NCI-H1694 treated with DMSO at 0.1 percent for 48 hours (cell line): Measurements from ENCODE around the gene FBXL3.
"Not testable (repeated sequence)": the region's sequence is repeated elsewhere in the genome, so short reads cannot be mapped to it uniquely, and the experiment has no call there.

ENCODE experiments used
- DNase-seq: peaks from one replicate; lab custom pipeline; 2025; lab: John Stamatoyannopoulos, UW

Gene FBXL3

DNA sequence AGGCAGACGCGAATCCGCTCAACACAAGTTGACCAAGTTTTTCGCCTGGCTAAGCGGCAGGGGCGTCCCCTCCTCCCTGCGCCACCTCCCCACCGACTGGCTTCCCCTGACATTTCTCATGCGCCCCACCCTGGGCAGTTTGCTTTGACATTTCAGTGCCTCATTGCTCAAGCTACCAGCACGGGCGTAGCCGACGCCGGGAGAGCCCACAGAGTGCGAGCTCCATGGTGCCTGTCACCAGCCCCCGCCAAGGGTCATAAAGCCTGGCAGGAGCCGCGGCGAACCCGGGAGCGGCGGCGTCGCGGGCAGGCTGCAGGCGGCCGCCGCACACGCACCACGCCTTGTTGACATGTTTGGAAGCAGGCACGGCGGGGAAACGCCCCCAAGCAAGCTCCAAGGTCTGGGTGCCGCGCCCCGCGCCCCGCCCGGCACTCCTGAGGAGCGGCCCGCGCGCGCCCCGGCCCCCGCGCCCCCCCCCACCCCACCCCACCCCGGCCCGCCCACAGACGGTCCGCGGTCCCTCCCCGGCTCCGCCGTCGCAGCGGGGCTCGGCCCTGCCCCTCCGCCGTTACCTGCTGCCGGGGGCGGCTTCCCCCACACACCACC, 601 bp downstream of the FBXL3 start:
- DNase-seq: peak; percentile 39

DNA sequence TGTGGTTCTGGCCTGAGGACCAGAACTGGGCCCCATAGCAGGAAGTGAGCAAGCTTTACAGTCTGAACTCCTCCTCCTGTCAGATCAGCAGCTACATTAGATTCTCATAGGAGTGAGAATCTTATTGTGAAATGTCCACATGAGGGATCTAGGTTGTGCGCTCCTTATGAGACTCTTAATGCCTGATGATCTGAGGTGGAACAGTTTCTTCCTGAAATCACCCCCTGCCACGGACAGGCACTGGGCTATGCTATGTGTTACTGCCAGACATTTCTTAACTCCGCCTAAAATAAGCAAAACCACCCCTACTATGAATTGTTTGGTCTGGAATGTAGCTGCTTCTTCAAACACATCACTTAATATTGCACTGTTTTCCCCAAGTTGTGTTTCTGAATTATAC, 4.6 kb downstream of the FBXL3 start:
- no peak for DNase-seq

DNA sequence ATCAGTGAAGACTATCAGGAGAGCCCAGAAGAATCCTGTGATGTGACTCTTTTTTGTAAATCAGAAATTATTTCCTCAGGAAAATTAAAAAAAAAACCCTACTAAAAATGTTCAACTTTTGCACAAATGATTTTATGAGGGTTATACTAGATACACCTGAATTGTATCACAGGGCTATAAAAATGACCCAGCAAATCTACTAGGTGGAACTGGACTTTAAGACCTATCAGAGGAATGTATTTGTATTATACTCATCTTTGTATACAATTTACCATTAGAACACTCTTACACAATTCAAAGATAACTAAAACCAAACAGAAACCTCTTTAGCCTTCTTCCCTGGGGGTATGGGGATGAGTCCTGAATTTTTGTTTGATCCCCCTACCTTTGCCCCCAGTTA, 7.2 kb downstream of the FBXL3 start:
- no peak for DNase-seq

DNA sequence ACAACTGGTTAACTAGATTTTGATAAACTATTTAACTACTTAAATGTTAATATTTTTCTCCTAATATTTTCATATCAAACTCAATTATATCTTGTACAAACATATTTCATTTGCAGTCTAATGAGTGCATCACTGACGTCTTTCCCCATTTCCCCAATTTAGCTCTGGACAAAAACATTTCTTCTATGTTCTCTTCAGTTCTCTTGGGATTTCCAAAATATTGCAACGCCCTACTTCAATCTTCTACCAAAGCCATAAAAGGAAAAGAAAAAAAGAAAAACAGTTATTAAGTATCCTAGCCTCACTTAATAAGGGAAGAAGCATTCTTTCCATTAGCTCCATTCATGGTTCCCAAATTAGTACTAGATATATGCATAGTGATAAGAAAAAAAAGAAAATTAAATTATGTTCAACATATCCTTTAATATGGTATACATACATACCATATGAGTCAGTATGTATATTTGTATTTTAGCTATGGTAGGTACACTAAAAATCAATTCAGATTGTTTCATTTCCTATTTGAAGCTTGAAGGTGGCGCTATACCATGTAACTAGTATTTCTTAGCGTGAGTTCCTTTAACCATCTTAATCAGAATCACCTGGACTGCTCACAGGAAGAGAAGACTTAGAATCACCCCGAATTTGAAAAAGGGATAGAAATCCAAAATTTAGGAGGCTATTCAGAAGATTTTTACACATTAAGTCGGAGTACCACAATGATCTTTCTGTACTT, 9.9 kb downstream of the FBXL3 start:
- no peak for DNase-seq

DNA sequence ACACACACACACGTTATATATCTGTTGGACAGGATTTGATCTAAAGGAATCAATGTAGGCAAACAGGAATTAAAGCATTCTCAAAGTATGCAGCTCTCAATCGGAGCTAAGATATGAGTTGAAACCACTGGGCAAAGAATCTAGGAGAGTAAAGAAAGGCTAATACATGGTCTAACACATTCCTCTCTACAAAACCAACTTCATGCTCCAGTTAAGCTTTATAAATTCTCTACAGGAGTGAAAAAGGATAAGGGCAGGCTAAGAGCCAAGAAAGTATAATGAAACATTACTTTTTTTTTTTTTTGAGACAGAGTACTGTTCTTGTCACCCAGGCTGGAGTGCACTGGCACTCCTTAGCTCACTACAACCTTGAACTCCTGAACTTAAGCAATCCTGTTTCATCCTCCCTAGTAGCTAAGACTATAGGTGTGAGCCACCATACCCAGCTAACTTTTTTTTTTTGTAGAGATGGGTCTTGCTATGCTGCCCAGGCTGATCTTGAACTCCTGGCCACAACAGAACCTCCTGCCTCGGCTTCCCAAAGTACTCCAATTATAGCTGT, 10.6 kb downstream of the FBXL3 start:
- no peak for DNase-seq

DNA sequence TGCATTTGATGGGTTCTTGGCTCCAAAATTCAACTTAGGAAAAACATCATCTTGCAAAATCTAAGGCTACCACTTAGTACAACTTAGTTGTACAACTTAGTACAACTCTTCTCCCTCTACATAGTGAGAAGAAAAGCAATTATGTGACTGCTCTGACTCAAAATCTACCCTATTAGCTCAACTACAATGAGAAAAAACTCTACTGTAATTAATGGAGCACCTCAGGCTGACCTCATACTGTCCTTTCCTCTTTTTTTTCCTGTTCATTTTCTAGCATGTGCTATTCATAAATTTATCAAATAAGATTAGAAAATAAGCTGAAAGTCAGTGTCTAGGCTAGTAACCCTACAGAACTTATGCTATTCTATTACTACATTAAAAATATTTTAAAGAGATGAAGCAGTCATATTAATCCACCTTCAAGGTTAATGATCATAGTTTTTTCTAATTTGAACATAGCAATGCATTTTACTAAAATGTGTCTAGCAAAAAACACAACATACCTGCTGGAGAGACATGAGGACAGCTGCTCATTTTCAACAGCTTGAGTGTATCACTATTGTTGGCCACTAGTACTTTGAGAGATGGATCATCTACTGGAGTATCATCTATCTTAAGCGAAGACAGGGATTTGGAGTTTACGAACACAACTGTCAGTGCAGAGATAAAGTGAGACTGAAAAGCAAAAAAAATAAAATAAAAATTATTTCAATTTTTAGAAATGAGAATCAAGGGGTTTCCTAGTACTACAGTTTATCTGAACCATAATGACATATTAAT, 11.9 kb downstream of the FBXL3 start:
- no peak for DNase-seq

DNA sequence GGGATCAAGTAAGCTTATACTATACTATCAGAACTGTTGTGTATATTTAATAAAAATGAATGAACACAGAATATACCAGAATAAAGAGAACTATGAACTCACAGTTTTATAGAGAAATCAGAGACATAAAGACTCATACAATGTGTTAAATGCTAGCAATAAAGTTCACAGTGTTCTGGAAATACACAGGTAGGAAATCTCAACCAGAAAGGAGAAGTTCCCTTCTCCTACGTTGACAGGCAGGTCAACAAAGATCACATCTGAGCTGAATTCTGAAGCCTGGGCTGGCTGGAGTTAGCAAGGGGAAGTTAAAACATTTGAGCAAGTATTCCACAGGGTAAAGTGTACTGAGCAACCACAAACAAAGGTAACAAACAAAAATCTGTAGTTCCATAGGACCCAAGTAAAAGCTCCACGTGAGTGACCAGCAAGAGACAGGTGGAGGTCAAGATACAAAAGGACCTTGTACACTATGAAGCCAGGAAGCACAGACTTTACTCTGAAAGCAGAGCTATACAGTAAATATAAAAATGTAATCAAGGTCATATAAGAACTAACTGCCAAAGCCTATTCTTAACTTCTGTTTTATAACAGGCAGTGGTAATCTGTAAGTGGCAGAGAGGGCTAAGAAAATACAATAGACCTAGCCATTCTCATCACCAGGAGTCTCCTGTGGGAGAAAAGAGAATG, 13.0 kb downstream of the FBXL3 start:
- DNase-seq: no peak

DNA sequence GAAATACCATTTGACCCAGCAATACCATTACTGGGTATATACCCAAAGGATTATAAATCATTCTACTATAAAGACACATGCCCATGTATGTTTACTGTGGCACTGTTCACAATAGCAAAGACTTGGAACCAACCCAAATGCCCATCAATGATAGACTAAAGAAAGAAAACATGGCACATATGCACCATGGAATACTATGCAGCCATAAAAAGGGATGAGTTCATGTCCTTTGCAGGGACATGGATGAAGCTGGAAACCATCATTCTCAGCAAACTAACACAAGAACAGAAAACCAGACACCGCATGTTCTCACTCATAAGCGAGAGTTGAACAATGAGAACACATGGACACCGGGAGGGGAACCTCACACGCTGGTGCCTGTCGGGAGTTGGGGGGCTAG, 17.2 kb downstream of the FBXL3 start:
- DNase-seq: not testable (repeated sequence)

DNA sequence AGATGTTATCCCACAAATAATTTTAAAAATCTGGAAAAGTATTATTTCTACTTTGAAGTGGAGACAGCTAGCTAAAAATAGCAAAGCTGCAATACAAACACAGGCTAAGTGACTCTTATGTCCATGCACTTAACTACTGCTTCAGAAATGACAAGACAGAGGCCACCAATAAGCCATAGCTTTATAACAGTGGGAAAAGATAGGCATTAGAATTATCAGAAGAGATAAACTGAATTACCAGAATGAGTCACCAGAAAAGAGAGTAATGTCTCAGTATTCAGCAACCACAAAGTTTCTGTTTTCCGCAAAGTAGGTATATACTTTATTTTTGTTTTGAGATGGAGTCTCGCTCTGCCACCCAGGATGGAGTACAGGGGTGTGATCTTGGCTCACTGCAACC, 17.9 kb downstream of the FBXL3 start:
- no peak for DNase-seq

DNA sequence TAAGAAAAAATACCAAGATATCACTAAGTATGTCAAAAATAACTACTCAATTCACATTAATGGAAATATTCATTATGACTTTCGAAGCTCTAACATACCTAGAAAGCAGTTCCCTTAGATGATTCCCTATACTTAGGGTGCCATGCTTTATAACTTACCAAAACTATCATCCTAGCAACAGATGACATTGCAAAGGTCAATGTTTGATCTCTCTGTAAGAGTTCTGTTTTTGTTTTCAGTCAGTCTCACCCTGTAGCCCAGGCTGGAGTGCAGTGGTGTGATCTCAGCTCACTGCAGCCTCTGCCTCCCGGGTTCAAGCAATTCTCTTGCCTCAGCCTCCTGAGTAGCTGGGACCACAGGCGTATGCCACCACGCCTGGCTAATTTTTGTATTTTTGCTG, 18.6 kb downstream of the FBXL3 start:
- not testable (repeated sequence) for DNase-seq

DNA sequence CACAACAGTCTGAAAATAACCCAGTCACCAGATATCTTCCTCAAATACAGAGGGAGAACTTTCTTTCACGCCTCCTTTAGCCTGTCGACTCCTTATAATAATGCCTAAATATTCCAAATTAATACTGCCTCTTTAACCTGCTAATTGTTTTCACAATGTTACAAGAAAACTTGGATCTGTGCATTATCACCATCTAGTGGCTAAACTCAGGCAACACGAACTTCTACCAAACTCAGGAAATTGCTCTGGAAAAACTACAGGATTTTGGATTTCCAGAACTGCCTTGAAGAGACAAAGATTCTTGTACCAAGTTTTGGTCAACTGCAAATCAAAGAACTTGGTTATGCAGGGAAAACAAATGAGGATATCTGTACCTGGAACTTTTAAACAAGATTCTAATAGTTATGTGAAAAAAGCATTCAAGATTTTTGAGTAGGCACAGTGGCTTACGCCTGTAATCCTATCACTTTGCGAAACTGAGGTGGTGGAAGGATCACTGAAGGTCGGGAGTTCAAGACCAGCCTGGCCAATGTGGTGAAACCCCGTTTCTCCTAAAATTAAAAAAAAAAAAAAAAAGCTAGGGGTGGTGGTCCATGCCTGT, 24.3 kb downstream of the FBXL3 start:
- DNase-seq: peak; percentile 38

DNA sequence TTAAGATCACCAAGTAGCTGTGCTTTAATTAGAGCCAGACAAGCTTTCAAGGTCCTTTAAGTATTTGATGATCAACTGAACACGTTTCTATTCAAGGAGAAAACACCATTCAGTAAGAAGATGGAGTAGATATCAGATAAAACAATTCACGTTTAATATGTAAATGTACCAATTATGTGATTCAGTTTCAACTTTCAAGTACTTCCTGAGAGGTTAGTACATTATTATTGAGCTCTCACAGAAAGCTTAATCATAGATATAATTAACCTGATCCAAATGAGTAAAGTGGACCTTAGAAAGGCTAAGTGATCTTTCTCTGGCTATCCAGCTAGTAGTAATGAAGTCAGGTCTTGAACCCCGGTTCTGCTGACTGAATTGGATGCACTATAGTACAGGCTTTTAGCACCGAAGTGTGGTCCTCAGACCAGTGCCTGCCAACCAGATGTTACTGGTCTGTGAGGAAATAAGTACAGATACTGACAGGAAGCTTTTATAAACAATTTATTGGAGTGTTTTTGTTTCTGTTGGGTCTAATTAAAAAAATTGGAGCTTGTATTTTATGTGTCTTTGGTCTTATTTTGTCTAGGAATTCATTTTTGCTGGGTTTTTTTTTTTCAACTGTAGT, 24.9 kb downstream of the FBXL3 start:
- DNase-seq: no peak

DNA sequence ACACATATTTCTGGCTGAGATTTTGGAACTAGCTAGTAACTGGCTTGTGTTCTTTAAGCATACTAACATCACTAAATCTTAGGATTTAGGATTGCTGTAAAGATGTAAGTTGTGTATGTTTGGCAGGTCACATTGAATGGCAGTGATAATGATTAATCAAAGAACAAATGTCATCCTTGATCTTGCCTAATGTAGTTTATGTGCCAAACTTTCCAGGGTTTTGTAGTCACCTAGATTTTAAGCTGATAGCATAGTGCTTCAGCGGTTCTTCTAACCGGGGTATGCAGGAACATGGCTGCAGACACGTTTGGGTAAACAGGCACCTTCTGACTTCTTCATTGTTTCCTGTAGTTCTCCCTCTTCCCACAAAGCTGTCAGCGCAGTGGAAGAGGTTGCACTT, 25.4 kb downstream of the FBXL3 start:
- DNase-seq: no peak

DNA sequence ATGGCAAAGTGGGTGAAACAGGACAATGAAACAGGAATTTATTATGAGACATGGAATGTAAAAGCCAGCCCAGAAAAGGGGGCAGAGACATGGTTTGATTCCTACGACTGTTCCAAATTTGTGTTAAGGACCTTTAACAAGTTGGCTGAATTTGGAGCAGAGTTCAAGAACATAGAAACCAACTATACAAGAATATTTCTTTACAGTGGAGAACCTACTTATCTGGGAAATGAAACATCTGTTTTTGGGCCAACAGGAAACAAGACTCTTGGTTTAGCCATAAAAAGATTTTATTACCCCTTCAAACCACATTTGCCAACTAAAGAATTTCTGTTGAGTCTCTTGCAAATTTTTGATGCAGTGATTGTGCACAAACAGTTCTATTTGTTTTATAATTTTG, 26.5 kb downstream of the FBXL3 start:
- DNase-seq: no peak

DNA sequence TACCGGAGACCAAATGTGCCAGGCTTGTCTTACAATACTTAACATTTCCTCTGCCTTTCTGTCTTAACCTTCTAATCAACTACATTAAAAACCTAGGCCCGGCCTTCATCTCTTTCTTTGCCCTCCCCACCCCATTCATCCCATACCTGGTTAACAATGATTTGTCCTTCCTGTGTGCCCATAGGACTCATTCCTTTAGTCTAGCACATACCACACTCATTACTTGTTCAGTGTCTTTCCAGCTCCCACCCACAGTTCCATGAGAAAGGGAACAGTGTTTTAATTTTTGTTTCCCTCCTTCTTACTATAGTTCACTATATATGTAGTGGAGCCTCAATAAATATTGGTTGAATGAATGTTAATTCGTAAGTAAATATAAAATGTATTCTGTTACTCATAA, 32.7 kb downstream of the FBXL3 start:
- DNase-seq: no peak

DNA sequence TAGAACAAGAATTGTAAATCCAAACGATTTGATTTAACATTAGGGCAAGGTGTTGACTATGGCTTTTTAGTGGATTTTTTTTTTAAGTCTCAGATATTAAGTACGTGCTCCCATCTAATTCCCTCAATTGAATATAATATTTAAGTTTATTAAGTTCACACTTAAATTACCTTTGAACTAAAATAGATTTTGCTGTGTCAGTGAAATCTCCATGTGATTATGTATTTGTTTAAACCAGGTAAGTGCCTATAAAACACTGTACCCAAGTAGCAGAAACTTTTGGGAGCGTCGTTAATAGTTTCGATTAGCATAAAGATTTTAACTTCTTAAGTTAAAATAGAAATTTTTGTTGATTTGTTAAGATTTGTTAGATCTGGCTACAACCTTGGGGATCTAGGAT, 33.5 kb downstream of the FBXL3 start:
- no peak for DNase-seq

DNA sequence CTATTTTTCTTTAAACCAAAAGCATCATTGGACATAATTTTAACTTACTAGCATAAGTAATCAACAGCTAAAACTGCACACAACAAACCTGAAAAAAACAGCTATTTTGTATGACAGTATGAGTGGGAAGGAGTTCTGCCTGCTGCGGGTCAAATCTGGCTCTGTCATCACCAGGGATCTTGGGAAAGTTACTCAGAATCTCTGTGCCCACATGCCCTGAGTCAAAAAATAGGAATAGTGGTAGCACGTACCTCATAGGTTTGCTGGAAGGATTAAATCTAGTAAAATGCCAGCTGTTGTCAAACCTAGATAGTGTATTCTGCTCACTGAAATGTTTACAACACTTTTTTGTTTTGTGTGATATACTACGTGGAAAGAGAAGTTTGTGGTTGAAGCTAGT, 33.9 kb downstream of the FBXL3 start:
- no peak for DNase-seq

DNA sequence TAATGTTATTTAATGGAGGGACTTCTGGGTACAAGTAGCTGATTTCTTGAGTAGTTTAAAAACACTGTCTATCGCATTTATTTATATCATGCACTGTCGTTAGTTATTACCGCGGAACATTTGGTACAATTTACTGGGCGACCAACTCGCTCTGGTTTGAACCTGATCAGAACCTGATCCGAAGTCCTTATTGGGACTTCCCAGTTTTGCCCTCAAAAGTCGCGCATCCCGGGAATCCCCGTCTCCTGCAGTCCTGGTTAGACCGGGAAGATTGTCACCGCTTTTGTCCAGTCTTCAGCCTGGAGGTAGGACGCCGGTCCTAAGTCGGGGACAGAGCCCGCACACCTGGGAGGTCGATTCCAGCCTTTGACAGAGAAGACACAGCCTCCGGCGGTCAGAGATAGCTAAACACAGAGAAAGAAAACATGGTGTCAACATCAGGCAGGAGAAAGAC, 34.4 kb downstream of the FBXL3 start:
- no peak for DNase-seq

DNA sequence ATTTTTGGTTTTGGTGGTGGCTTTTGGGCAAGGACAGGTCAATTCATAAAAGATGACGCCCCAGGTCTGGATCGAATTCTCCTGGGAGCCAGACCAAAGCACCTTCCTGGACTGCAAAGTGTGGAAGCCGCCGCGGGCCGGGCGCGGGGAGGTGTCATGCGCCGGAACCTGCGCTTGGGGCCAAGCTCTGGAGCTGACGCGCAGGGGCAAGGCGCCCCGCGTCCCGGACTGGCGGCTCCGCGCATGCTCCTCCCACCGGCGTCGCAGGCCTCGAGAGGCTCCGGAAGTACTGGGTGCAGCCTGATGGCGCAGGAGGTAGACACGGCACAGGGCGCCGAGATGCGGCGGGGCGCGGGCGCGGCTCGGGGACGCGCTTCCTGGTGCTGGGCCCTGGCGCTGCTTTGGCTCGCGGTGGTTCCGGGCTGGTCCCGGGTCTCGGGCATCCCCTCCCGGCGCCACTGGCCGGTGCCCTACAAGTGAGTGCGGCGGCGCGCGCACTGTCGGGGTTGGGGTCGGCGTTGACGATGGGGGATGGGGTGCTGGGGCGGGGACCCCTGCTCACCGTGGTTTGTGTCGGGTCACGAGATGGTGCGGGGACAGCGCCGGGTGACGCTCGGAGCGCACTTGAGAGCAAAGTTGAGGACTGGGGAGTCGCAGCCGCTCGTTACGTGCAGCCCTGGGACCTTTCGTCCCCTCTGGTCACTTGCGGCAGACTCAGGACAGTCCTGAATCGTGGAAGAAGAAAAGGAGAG, 35.0 kb downstream of the FBXL3 start, which contains the start of gene CLN5:
Gene CLN5 (plus strand): TSS at position 286 of the 752 bp plus-strand sequence. CDS start 18 bp downstream, at position 304.
- peak; percentile 89 for DNase-seq

DNA sequence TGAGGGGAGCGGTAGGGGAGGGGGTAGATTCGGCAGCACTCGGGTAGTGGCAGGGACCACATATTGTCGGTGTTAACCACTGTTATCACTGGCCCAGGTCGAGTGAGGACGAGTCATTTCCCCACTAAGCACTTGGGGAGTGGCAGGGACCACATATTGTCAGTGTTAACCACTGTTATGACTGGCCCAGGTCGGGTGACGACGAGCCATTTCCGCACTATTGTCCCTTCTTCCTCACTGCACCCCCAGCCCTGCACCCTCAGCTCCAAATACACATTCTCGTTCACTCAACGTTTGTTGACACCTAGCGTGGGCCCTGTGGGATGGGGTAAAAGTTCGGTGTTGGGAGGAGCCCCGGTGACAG, 35.5 kb downstream of the FBXL3 start:
- no peak for DNase-seq

DNA sequence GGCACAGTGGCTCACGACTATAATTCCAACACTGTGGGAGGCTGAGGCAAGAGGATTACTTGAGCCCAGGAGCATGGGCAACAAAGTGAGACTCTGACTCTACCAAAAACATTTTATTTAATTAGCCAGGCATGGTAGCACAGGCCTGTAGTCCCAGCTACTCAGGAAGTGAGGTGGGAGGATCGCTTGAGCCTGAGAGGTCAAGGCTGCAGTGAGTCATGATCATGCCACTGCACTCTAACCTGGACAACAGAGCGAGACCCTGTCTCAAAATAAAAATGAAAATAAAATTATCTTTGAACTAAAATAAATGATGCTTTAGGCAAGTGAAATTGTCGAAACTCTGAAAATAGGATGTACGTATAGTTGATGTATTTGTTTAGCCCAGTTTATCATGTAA, 43.3 kb downstream of the FBXL3 start:
- DNase-seq: no peak
